SIG-M5 (cell line): ENCODE data around the gene CAPN9.
"Not testable (repeated sequence)": the region's sequence is repeated elsewhere in the genome, so short reads cannot be mapped to it uniquely, and the experiment has no call there.

Experiments
- DNase-seq: peaks from one replicate; lab custom pipeline; 2025; lab: John Stamatoyannopoulos, UW

The CAPN9 gene

GRCh38 chr1:230711245-230711644 is 35.9 kb upstream of the CAPN9 start:
- no peak for DNase-seq

GRCh38 chr1:230712470-230712942 is 34.7 kb upstream of the CAPN9 start:
- DNase-seq: no peak

- no peak for DNase-seq
These were observed 34.0 kb upstream of the CAPN9 start for GRCh38 chr1:230713138-230713537.

DNA sequence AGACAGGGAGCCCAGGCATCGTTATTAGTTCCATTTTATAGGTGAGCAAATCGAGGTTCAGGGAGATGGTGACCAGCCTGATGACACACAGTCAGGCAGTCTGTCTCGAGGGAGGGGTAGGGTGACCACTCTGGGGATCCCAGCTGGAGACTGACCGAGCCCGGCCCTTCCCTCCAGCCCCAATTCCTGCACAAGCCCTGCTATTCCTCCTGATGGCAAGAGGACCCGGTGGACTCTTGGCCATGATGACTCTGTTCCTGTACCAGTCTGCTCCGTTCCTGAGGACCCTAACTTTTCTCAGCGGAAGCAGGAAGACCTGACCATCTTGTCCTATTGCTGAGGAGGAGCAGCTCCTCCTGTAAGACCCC is 33.7 kb upstream of the CAPN9 start:
- DNase-seq: no peak

GRCh38 chr1:230713915-230714764 is 33.0 kb upstream of the CAPN9 start, which contains the start of gene AGT:
Gene AGT (minus strand): TSS chr1:230714122. CDS start chr1:230710823, 3,299 bp downstream.
- DNase-seq: no peak

- DNase-seq: no peak
These were observed 31.7 kb upstream of the CAPN9 start for GRCh38 chr1:230715510-230715909.

DNA sequence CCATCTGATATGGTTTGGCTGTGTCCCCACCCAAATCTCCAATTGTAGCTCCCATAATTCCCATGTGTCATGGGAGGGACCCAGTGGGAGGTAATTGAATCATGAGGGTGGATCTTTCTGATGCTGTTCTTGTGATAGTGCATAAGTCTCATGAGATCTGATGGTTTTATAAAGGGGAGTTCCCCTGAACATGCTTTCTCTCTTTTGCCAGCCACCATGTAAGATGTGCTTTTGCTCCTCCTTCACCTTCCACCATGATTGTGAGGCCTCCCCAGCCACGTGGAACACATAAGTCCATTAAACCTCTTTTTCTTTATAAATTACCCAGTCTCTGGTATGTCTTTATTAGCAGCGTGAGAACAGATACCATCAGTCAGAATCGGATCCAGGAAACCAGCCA is 30.7 kb upstream of the CAPN9 start:
- DNase-seq: not testable (repeated sequence)

DNA sequence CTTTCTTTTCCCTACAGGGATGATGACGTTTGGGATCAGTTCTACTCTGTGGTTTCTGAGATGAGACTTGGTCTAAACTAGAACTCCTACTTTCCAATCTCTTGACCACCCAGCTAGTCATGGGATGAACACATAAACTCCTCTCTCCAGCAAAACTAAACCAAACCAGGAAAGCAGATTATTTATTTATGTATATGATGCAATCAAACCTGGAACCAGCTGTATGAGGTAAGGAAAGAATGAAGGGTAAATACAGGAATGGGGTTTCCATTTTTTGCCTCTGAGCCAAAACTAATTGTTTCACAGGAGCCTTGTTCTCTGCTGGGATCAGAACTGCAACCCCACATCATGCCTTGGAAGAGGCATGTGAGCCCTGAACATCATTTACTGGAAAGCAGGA is 29.9 kb upstream of the CAPN9 start:
- no peak for DNase-seq

- not testable (repeated sequence) for DNase-seq
These were observed 25.2 kb upstream of the CAPN9 start for GRCh38 chr1:230721849-230722522.

DNA sequence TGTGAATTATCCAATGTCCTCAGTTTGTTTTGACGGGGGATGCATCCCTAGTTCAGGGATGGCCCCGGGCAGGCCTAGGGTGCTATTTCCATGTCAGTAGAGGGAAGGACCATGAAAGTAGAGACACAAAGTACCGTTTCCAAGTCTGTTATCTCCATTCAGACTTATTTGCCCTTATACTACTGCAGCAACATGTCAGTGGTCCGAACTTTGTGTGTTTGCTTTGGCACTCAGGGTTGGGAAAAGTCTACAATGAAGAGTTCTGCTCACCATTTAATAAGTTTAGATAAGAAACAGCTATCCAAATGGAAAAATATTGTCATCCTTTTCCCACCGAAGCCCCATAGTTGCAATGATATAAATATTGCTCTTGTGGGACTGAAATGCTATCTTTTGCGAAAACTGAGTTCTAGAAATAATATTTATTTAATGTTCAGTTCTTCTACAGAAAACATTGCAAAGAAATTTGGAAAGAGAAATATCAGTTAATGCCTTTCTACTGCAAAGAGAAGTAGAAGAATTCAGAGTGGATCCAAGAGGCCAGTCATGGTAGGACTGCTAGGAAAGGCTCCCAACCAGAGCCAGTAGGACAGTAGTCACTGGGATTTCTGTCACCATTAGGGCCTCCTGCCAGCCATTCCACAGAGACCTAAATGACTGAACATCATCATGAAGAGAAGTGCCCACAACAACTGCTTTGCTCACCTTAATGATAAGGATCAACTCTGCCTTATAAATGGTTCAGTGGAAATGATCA is 21.8 kb upstream of the CAPN9 start:
- DNase-seq: no peak

DNA sequence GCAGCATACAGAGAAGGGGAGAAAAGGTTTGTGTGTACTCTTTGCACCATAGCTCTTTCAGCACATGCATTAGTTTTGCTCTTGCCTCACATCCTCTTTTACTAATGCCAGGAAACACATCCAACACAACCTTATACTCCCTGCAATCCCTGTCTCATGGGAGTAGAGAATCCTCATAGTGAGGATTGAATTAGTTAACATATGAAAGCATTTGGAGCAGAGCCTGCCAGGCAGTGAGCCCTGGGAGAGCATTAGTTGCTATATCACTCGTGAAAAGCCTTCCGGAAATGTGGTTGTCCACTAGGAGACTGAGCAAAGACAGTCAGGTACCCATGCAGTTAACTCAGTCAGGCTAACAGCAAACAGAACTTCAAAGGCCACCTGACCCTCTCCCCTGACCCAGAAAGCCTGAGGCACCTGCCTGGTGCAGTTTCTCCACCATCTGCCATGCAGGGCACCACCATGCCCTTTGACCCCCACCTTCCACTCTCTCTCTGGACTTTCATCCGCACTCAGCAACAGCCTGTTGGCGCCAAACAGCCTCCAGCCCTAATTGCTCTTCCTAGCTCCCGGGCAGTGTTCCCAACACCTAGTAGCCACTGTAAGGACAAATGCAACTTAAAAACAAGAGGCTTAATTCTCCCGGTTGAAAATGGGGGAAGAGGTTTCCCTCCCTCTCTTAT is 18.3 kb upstream of the CAPN9 start:
- DNase-seq: no peak

- no peak for DNase-seq
These were observed 16.2 kb upstream of the CAPN9 start for GRCh38 chr1:230730977-230731376.

GRCh38 chr1:230735447-230735846 is 11.7 kb upstream of the CAPN9 start:
- no peak for DNase-seq

DNA sequence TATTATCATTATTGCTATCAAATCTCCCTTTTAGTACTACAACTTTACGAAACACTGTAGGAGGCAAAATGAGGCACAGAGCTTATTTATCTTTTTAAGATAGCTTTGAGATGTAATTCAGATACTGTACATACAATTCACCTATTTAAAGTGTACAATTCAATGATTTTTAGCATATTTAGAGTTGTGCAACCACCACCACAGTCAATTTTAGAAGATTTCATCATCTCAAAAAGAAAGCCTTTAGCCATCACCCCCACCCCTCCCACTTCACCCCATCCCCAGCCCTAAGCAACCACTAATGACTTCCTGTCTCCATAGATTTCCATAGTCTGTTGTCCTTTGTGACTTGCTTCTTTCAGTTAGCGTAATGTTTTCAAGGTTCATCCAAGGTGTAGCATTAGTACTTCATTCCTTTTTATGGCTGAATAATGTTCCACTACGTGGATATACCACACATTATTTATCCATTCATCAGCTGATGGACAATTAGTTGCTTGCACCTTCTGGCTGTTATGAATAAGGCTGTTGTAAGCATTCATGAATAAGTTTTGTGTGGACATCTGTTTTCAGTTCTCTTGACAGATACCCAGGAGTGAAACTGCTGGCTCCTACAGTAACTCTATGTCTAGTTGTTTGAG is 9.4 kb upstream of the CAPN9 start:
- no peak for DNase-seq

DNA sequence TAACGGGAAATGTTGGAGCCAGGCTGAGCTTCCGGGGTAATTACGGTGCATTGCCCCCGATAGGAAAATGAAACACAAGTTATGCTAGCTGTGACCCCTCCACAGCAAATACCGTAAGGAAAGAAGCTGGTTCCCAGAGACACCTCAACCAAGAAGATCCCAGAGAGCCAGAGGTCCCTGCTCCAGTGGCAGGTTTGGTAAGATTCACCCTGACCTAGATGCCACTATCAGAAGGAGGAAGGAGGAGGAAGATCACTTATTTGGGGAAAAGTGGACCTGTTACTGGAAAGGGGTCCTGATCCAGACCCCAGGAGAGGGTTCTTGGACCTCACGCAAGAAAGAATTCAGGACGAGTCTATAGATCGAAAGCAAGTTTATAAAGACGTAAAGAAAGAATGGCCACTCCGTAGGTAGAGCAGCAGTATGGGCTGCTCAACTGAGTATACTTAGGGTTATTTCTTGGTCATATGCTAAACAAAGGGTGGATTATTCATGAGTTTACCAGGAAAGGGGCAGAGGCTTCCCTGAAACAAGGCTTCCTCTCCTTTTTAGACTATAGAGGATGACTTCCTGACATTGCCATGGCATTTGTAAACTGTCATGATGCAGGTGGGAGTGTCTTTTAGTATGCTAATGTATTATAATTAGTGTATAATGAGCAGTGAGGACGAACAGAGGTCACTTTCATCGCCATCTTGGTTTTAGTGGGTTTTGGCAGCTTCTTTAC is 7.5 kb upstream of the CAPN9 start:
- no peak for DNase-seq

- no peak for DNase-seq
These were observed 3.3 kb upstream of the CAPN9 start for GRCh38 chr1:230743899-230744298.

- DNase-seq: no peak
These were observed 2.8 kb upstream of the CAPN9 start for GRCh38 chr1:230744382-230744781.

GRCh38 chr1:230745071-230745470 is 2.1 kb upstream of the CAPN9 start:
- DNase-seq: no peak

GRCh38 chr1:230746617-230747016 is 571 bp upstream of the CAPN9 start:
- DNase-seq: no peak

DNA sequence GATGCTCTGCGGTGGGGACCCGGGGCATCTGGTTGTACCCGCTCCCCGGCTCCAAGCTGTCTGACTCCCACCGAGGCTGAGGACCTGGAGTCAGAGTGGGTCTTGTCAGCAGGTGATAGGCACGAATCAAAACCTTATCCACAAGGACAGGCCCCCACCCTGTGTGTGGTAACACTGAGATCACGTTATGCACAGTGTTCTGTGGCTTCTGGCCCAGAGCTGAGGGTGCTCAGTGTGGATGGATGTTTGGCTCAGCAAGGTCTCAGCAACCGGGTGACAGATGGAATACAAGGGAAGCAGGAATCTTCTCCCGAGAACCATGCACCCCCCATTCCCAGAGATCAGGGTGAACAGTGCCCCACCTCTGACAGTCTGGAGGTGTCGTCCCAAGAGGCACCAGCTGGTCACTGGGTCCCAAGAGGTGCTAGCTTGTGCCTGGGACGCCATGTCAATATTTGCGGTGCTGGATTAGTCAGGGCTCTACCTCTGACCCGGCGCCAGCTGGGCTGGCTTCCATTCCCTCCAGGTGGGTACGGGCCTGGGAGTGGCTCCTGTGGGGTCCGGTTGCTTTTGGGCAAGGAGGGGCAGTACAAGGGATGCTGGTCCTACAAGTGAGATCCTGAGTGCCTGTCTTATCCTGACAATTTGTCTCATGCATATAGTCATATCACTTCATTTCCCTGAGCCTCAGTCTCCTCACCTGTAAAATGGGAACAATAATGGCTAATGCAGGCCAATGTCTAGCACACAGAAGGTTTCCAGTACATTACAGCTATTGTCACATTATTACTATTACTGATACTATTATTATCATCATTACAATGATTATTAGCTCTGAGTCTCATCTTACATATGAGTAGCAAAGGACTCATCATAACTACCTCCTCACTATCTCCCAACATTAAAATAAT is 957 bp downstream of the CAPN9 start:
- no peak for DNase-seq
